T-helper 17 cell (primary cell): ENCODE measurements around the gene GRAMD1B. TPM values are rescaled to one million over a fixed set of nuclear protein-coding genes. Genes with fewer than 3 reads are reported as not detected.
A peak's percentile ranks its signal among the peaks of the same experiment; 100 is the strongest.

Experiments
- ATAC-seq: fragments of 150-1000 bp; cut with Tn5 transposase; 2 replicates; pipeline ENCODE4 v1.10.0; 2021; ENCODE audit warnings: mild to moderate bottlenecking, moderate library complexity
- DNase-seq, 3 donors: peaks; one replicate each; pipeline versions ENCODE4 v3.0.0 to v3.0.0-alpha.2; 2020 to 2021
- H3K9me3 ChIP-seq: one replicate; pipeline ENCODE4 v1.7.0; 2013; ENCODE audit warnings: low read length, mild to moderate bottlenecking; ENCODE audit not compliant: control insufficient read depth, poor library complexity, severe bottlenecking
- H3K27ac Mint-ChIP-seq: one replicate; pipeline ENCODE4 v1.8.0; 2022; ENCODE audit warnings: mild to moderate bottlenecking, moderate library complexity, mixed read lengths
- H3K27me3 Mint-ChIP-seq: one replicate; pipeline ENCODE4 v1.8.0; 2022; ENCODE audit warnings: mixed read lengths
- H3K36me3 Mint-ChIP-seq: one replicate; pipeline ENCODE4 v1.8.0; 2022; ENCODE audit warnings: low read depth, mixed read lengths
- H3K4me1 Mint-ChIP-seq: one replicate; pipeline ENCODE4 v1.8.0; 2022; ENCODE audit warnings: mild to moderate bottlenecking, mixed read lengths
- H3K4me3 Mint-ChIP-seq: one replicate; pipeline ENCODE4 v1.8.0; 2022; ENCODE audit warnings: mild to moderate bottlenecking, moderate library complexity, mixed read lengths
- total RNA-seq, 4 donors: library from RNA in 2 of 4; stranded (reverse) in 2 of 4; gene quantifications; one replicate each; pipeline ENCODE4 v1.2.3 and lab custom pipeline; 2022 to 2026

Gene GRAMD1B
- total RNA-seq, 2 donors from 2014 or later, result 25.1 to 33.1 TPM

GRCh38 chr11:123404676-123405075, 25.4 kb upstream of the GRAMD1B start:
- Mint-ChIP-seq H3K4me3 (no peak overlapping the region), H3K27me3 (peaks cover 10% of the 10 kb centered on the region), H3K36me3 (peaks cover 2% of the 10 kb centered on the region), H3K27ac (no peak overlapping the region), H3K4me1 (peaks cover 2% of the 10 kb centered on the region)
- ATAC-seq (no peak), DNase-seq (no peak)
- H3K9me3 ChIP-seq, result no peaks in the 10 kb centered on the region

DNA sequence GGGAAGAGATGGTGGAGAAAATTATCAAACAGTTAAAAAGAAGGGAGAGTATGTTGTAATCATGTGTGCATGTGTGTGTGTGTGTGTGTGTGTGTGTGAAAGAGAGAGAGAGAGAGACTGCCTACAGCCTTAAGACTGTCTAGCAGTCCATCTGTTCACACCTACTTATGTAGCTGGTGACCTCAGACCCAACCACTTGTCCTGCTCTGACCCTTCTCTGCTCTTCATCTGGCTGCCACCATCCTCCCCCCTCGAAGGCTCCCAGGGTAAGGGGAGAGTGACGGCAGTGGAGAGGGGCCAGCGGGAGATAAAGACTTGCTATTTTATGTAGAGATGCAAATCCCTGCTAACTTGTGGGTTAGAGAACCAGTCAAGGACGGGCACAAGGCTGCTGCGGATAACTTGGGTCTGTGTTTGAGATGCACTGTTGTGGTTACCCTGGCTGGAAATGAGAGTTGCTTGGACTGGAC, 24.9 kb upstream of the GRAMD1B start:
- Mint-ChIP-seq H3K4me1 (peaks cover 3% of the 10 kb centered on the region), H3K27me3 (peaks cover 14% of the 10 kb centered on the region), H3K36me3 (peaks cover 2% of the 10 kb centered on the region), H3K4me3 (no peak overlapping the region), H3K27ac (no peak overlapping the region)
- no peak for DNase-seq
- ATAC-seq, result no peak
- H3K9me3 ChIP-seq, result no peaks in the 10 kb centered on the region

- peaks cover 2% of the 10 kb centered on the region for H3K36me3 Mint-ChIP-seq
- H3K9me3 ChIP-seq, result no peaks in the 10 kb centered on the region
- H3K4me3 Mint-ChIP-seq, result no peak overlapping the region
- no peak overlapping the region for H3K27ac Mint-ChIP-seq
- ATAC-seq, result no peak
- peaks cover 16% of the 10 kb centered on the region for H3K27me3 Mint-ChIP-seq
- no peak for DNase-seq
- H3K4me1 Mint-ChIP-seq, result peaks cover 4% of the 10 kb centered on the region
Observed at GRCh38 chr11:123406441-123407129, 23.5 kb upstream of the GRAMD1B start.

- DNase-seq (peak; percentile 31 to 43 (median 31)), ATAC-seq (peak; percentile 83)
- H3K9me3 ChIP-seq, result no peaks in the 10 kb centered on the region
- H3K27me3 Mint-ChIP-seq, result peaks cover 16% of the 10 kb centered on the region
- no peak overlapping the region for H3K27ac Mint-ChIP-seq
- H3K36me3 Mint-ChIP-seq, result peaks cover 2% of the 10 kb centered on the region
- H3K4me1 Mint-ChIP-seq, result peaks cover 4% of the 10 kb centered on the region
- H3K4me3 Mint-ChIP-seq, result peak overlapping the region; percentile 56
Observed at GRCh38 chr11:123407130-123407995, 22.7 kb upstream of the GRAMD1B start.

- H3K9me3 ChIP-seq, result no peaks in the 10 kb centered on the region
- ATAC-seq (no peak), DNase-seq (no peak)
- Mint-ChIP-seq H3K4me1 (peaks cover 4% of the 10 kb centered on the region), H3K27me3 (peaks cover 18% of the 10 kb centered on the region), H3K27ac (no peak overlapping the region), H3K4me3 (no peak overlapping the region), H3K36me3 (peaks cover 2% of the 10 kb centered on the region)
Observed at GRCh38 chr11:123407996-123408597, 22.0 kb upstream of the GRAMD1B start.

GRCh38 chr11:123408619-123409455, 21.2 kb upstream of the GRAMD1B start:
- Mint-ChIP-seq H3K27me3 (peaks cover 22% of the 10 kb centered on the region), H3K4me3 (no peak overlapping the region), H3K27ac (no peak overlapping the region), H3K36me3 (peaks cover 2% of the 10 kb centered on the region), H3K4me1 (peaks cover 4% of the 10 kb centered on the region)
- DNase-seq, result no peak
- ATAC-seq, result no peak
- H3K9me3 ChIP-seq, result no peaks in the 10 kb centered on the region

DNA sequence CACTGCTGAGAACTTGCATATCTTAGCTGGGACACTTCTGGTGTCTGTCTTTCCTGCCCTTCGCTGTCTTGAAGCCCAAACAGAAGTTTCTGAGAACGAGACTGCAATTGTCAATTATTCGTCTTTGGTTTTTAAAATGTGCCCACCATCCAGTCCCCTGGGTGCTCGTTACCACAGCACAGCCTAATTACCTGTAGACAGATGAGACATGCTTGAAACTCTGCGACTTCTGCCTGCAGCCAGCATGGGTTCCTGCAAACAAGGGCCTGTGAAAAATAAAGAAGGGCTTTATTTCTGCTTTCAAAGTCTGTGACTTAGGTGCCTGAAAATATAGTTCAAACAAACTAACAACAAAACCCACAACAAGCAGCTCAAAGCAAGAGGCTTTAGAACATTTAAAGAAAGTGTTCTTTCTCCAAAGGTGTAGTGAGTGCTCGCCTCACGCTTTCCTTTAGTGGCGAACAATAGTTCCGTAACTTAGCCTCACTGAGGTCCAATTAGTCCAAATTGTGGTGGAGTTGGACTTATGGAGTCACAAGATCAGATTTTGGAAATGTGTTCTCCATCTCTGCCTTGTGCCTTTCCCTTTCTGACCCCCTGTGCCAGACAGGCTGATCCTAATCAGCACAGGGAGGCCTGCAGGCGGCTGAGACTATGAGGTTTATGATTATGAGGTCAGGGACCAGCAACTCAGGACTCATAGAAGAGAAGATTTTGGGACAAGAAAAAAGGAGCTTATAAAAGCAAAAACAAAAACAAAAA, 20.4 kb upstream of the GRAMD1B start:
- Mint-ChIP-seq H3K27me3 (peaks cover 15% of the 10 kb centered on the region), H3K4me3 (no peak overlapping the region), H3K4me1 (peaks cover 4% of the 10 kb centered on the region), H3K36me3 (peaks cover 2% of the 10 kb centered on the region), H3K27ac (no peak overlapping the region)
- no peak for DNase-seq
- H3K9me3 ChIP-seq, result no peaks in the 10 kb centered on the region
- ATAC-seq, result no peak

- no peaks in the 10 kb centered on the region for H3K36me3 Mint-ChIP-seq
- no peak overlapping the region for H3K27ac Mint-ChIP-seq
- H3K9me3 ChIP-seq, result no peaks in the 10 kb centered on the region
- no peak for ATAC-seq
- H3K4me1 Mint-ChIP-seq, result peaks cover 4% of the 10 kb centered on the region
- DNase-seq, result no peak
- no peak overlapping the region for H3K4me3 Mint-ChIP-seq
- peaks cover 12% of the 10 kb centered on the region for H3K27me3 Mint-ChIP-seq
Observed at GRCh38 chr11:123410218-123410549, 19.9 kb upstream of the GRAMD1B start.

GRCh38 chr11:123413636-123414035, 16.4 kb upstream of the GRAMD1B start:
- Mint-ChIP-seq H3K4me1 (peaks cover 2% of the 10 kb centered on the region), H3K27ac (no peak overlapping the region), H3K4me3 (no peak overlapping the region), H3K27me3 (peaks cover 19% of the 10 kb centered on the region), H3K36me3 (no peaks in the 10 kb centered on the region)
- no peaks in the 10 kb centered on the region for H3K9me3 ChIP-seq
- ATAC-seq (no peak), DNase-seq (no peak)

DNA sequence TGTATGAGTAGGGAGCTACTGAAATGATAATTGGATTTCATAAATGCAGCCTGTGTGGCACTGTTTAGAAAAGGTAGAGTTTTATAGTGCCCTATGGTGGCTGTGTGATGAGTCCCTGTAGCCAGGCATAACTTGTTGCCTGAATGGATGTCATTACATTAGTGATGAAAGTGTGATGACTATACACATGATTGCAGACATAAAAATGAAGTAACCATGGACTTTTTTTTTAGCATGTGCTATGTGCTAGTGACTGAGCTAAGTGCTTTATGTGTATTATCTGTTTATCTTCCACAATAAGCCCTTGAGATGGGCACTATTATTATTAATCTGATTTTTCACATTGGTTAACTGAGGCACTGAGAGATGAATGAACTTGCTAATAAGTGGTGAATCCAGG, 13.5 kb upstream of the GRAMD1B start:
- Mint-ChIP-seq H3K27ac (no peak overlapping the region), H3K36me3 (no peaks in the 10 kb centered on the region), H3K27me3 (peaks cover 22% of the 10 kb centered on the region), H3K4me3 (no peak overlapping the region), H3K4me1 (no peaks in the 10 kb centered on the region)
- ATAC-seq (no peak), DNase-seq (no peak)
- H3K9me3 ChIP-seq, result no peaks in the 10 kb centered on the region

GRCh38 chr11:123418351-123419114, 11.5 kb upstream of the GRAMD1B start:
- no peak for ATAC-seq
- no peak overlapping the region for H3K4me3 Mint-ChIP-seq
- H3K36me3 Mint-ChIP-seq, result peaks cover 3% of the 10 kb centered on the region

More at GRCh38 chr11:123418351-123419114, 11.5 kb upstream of the GRAMD1B start:
- Mint-ChIP-seq H3K27me3 (peaks cover 29% of the 10 kb centered on the region), H3K27ac (no peak overlapping the region), H3K4me1 (no peaks in the 10 kb centered on the region)
- H3K9me3 ChIP-seq, result no peaks in the 10 kb centered on the region
- DNase-seq, result no peak
